Panc1 (cell line): ENCODE data around the gene PACC1. TPM values are rescaled to one million over a fixed set of nuclear protein-coding genes. Genes with fewer than 3 reads are reported as not detected.

Source experiments
- ATAC-seq: fragments of 200-7000 bp; cut with Tn5 transposase; 2 replicates; pipeline ENCODE4 v1.9.1; 2020; ENCODE audit warnings: mild to moderate bottlenecking, moderate library complexity
- BruUV-seq: library from RNA; stranded (reverse); fragments of 400-500 nt; replicated peaks from 2 replicates; lab custom pipeline; 2021; lab: Mats Ljungman, UMichigan
- CTCF ChIA-PET: fragments of 300-600 bp; sonication (Branson Sonifier 250); formaldehyde crosslinking; loops from one replicate; lab custom pipeline; 2022; ENCODE audit warnings: antibody characterized with exemption; lab: Charles Lee
- POLR2A ChIA-PET: fragments of 300-600 bp; sonication (Branson Sonifier 250); formaldehyde crosslinking; loops from one replicate; lab custom pipeline; 2022; ENCODE audit warnings: antibody characterized with exemption; lab: Charles Lee
- DNase-seq: peaks from one replicate; pipeline ENCODE4 v3.0.0-alpha.2; 2010; ENCODE audit warnings: low read depth, low spot score
- H3K27ac ChIP-seq: 2 replicates; pipeline ENCODE4 v1.5.1; 2011; ENCODE audit warnings: mild to moderate bottlenecking, low read length, inconsistent platforms
- H3K27me3 ChIP-seq: fragments of 200-500 bp; sonication (Bioruptor generic); 2 replicates; pipeline ENCODE4 v1.6.0; 2014; ENCODE audit warnings: low read length, inconsistent platforms; ENCODE audit not compliant: control insufficient read depth, insufficient read depth
- H3K36me3 ChIP-seq: fragments of 200-500 bp; sonication (Bioruptor generic); 2 replicates; pipeline ENCODE4 v1.5.1; 2014; ENCODE audit warnings: inconsistent platforms, mild to moderate bottlenecking, low read length, moderate library complexity; ENCODE audit not compliant: control insufficient read depth, insufficient read depth
- H3K4me1 ChIP-seq: 2 replicates; pipeline ENCODE4 v1.5.1; 2011; ENCODE audit warnings: inconsistent platforms, mild to moderate bottlenecking, low read length, moderate library complexity; ENCODE audit not compliant: control insufficient read depth, insufficient read depth
- H3K4me3 ChIP-seq, 2 experiments: 2 replicates each; pipeline ENCODE4 v1.5.1; 2011 to 2012; ENCODE audit warnings: low read depth in 2 of 2, low read length in 2 of 2, mild to moderate bottlenecking in 2 of 2, inconsistent platforms in 1 of 2, moderate library complexity in 1 of 2
- H3K9me3 ChIP-seq: fragments of 200-500 bp; sonication (Bioruptor generic); 2 replicates; pipeline ENCODE4 v1.5.1; 2014; ENCODE audit warnings: low read depth, mild to moderate bottlenecking, inconsistent platforms, low read length, moderate library complexity; ENCODE audit not compliant: control insufficient read depth, insufficient read depth
- CTCF ChIP-seq: fragments of 450-650 bp; IDR thresholded peaks from 2 replicates; pipeline ENCODE4 v1.5.1; 2017; ENCODE audit warnings: mild to moderate bottlenecking
- POLR2AphosphoS5 ChIP-seq: IDR thresholded peaks from 2 replicates; pipeline ENCODE4 v1.6.1; 2012; ENCODE audit warnings: mild to moderate bottlenecking, low read depth, low read length, moderate library complexity
- SIN3A ChIP-seq: IDR thresholded peaks from 2 replicates; pipeline ENCODE4 v1.6.1; 2012; ENCODE audit warnings: low read depth, mild to moderate bottlenecking, low read length, moderate library complexity, borderline replicate concordance; ENCODE audit not compliant: insufficient read depth
- TCF7L2 ChIP-seq: IDR thresholded peaks from 2 replicates; pipeline ENCODE4 v1.6.1; 2011; ENCODE audit warnings: mild to moderate bottlenecking, low read depth, low read length, inconsistent platforms
- in situ Hi-C: cut with HindIII; loops from 2 replicates; pipeline ENCODE4 v1.10.0; 2016; ENCODE audit warnings: low sequenced_read_pairs, low pct_unique_long_range_greater_than_20kb
- intact Hi-C: fragments of 100-400 bp; cut with micrococcal nuclease; formaldehyde crosslinking; loops from one replicate; pipeline ENCODE4 v1.10.0; 2022; ENCODE audit not compliant: unreplicated experiment
- total RNA-seq: library from RNA; stranded (reverse); gene quantifications from one replicate; pipeline ENCODE4 v1.2.1, GENCODE V29; 2021; ENCODE audit not compliant: unreplicated experiment
- TF ChIP-seq, protein P1 (sequence below), 2 experiments: IDR thresholded peaks; 2 replicates each; pipeline ENCODE4 v1.6.1; 2011 to 2012; ENCODE audit warnings: low read depth in 2 of 2, control low read depth in 1 of 2, low read length in 1 of 2, mild to moderate bottlenecking in 1 of 2, moderate library complexity in 1 of 2; ENCODE audit not compliant: insufficient read depth in 1 of 2

Gene PACC1
- total RNA-seq, 1 experiment from 2014 or later: 11.5 TPM

DNA sequence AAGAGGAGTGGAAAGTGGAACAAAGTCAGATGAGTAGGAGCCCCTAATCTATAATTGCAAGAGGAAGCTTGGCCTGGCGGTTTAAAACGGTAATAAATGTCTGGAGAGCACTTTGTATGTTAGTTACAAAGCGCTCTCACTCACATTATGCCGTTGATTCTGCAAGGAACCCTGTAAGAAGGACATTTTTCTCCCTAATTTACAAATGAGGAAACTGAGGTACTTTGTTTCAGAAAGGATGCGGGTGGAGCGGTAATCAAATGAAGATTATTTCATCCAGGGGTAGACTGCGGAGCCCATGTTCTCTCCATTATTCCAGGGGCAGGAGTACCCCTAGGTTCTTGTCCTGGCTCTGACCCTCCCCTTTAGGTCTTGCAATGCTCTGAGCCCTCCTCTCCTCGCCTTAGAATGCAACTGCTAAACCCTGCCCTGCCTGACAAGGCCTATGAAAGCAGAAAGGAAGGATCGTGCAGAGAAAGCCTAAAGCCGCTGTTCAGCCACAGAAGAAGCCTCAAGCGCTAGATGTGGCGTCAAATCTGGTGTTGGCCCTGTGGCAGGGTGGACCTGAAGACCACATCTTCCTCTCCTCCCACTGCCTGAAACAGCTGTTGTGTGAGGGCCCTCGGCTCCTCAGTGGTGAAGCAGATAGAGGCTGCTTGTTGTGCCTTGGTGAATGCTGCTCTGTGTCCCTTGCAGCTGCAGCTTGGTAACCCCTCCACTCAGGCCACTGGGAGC is 588 bp upstream of the PACC1 start:
- no peaks in the 10 kb centered on the region; the same call in 1 of the 2 replicates for H3K36me3 ChIP-seq
- peak overlapping the region; percentile 82 for H3K27ac ChIP-seq
- BruUV-seq: no TSS peak
- ChIA-PET POLR2A (interaction anchor here (0.6 kb wide), 1 partner anchor 24 kb away, joined by 5 read pairs; no protein-coding TSS in a partner anchor), CTCF (no interaction called here)
- H3K4me3 ChIP-seq: peak overlapping the region; percentile 67
- DNase-seq (no peak), ATAC-seq (no peak)
- intact Hi-C loops (no loop called here), in situ Hi-C loops (no loop called here)
- TF ChIP-seq POLR2AphosphoS5 (no peak), TCF7L2 (no peak), CTCF (no peak), SIN3A (no peak)
- TF ChIP-seq, protein P1, sequence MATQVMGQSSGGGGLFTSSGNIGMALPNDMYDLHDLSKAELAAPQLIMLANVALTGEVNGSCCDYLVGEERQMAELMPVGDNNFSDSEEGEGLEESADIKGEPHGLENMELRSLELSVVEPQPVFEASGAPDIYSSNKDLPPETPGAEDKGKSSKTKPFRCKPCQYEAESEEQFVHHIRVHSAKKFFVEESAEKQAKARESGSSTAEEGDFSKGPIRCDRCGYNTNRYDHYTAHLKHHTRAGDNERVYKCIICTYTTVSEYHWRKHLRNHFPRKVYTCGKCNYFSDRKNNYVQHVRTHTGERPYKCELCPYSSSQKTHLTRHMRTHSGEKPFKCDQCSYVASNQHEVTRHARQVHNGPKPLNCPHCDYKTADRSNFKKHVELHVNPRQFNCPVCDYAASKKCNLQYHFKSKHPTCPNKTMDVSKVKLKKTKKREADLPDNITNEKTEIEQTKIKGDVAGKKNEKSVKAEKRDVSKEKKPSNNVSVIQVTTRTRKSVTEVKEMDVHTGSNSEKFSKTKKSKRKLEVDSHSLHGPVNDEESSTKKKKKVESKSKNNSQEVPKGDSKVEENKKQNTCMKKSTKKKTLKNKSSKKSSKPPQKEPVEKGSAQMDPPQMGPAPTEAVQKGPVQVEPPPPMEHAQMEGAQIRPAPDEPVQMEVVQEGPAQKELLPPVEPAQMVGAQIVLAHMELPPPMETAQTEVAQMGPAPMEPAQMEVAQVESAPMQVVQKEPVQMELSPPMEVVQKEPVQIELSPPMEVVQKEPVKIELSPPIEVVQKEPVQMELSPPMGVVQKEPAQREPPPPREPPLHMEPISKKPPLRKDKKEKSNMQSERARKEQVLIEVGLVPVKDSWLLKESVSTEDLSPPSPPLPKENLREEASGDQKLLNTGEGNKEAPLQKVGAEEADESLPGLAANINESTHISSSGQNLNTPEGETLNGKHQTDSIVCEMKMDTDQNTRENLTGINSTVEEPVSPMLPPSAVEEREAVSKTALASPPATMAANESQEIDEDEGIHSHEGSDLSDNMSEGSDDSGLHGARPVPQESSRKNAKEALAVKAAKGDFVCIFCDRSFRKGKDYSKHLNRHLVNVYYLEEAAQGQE (IDR thresholded peaks at IDR 0.05; ENCODE audit: insufficient read depth in 1 of 2, low read depth in 2 of 2, low read length in 1 of 2): no peak
- no peaks in the 10 kb centered on the region for H3K9me3 ChIP-seq
- H3K4me1 ChIP-seq: peaks cover 12% of the 10 kb centered on the region
- no peaks in the 10 kb centered on the region for H3K27me3 ChIP-seq

- Histone ChIP-seq H3K4me3 (peak overlapping the region; percentile 67), H3K27me3 (no peaks in the 10 kb centered on the region), H3K36me3 (no peaks in the 10 kb centered on the region; the same call in 1 of the 2 replicates), H3K9me3 (no peaks in the 10 kb centered on the region), H3K4me1 (peaks cover 12% of the 10 kb centered on the region), H3K27ac (no peak overlapping the region)
- ChIA-PET CTCF (no interaction called here), POLR2A (no interaction called here)
- intact Hi-C loops: no loop called here
- TF ChIP-seq SIN3A (no peak), POLR2AphosphoS5 (no peak), TCF7L2 (peak; percentile 47; the same call in 1 of the 2 replicates)
- TF ChIP-seq, protein P1 (IDR thresholded peaks at IDR 0.05; ENCODE audit: insufficient read depth in 1 of 2, low read depth in 2 of 2, low read length in 1 of 2): no peak
- in situ Hi-C loops: no loop called here
- DNase-seq (no peak), ATAC-seq (peak; percentile 64)
- no TSS peak for BruUV-seq
Observed at GRCh38 chr1:212413902-212414327, 771 bp downstream of the PACC1 start.
